SU-DHL-6 (cell line): Measurements from ENCODE around the gene RNF157.

Source experiments
- H2AFZ ChIP-seq: fragments of 200-600 bp; sonication (generic); 2 replicates; pipeline ENCODE4 v1.6.1; 2014; ENCODE audit warnings: low read depth, mild to moderate bottlenecking, moderate library complexity, mixed read lengths, antibody characterized with exemption, low read length; ENCODE audit not compliant: severe bottlenecking
- H3F3A ChIP-seq: fragments of 200-600 bp; shearing (Covaris generic); 2 replicates; pipeline ENCODE4 v1.6.0; 2016; ENCODE audit warnings: antibody characterized with exemption, mild to moderate bottlenecking; ENCODE audit not compliant: insufficient read depth
- H3K27ac ChIP-seq: fragments of 200-600 bp; sonication (generic); 2 replicates; pipeline ENCODE4 v1.5.1; 2016; ENCODE audit warnings: low read depth, mild to moderate bottlenecking, low read length, moderate library complexity, mixed read lengths
- H3K27me3 ChIP-seq: fragments of 200-600 bp; sonication (generic), shearing (Covaris generic); 2 replicates; pipeline ENCODE4 v1.6.0; 2014; ENCODE audit warnings: mild to moderate bottlenecking, low read length
- H3K36me3 ChIP-seq: fragments of 200-600 bp; sonication (generic); 2 replicates; pipeline ENCODE4 v1.6.1; 2014; ENCODE audit warnings: mild to moderate bottlenecking, low read length, mixed read lengths
- H3K4me2 ChIP-seq: fragments of 300-600, 200-600 bp; shearing (Covaris generic), sonication (generic); 2 replicates; pipeline ENCODE4 v1.6.0; 2014; ENCODE audit warnings: low read length, low read depth, mild to moderate bottlenecking; ENCODE audit not compliant: poor library complexity, severe bottlenecking
- H3K4me3 ChIP-seq: fragments of 200-600 bp; sonication (generic); 2 replicates; pipeline ENCODE4 v1.5.1; 2014; ENCODE audit warnings: antibody characterized with exemption, low read length, mild to moderate bottlenecking, mixed read lengths; ENCODE audit not compliant: insufficient read depth, poor library complexity, severe bottlenecking
- H3K79me2 ChIP-seq: fragments of 200-600 bp; sonication (generic); 2 replicates; pipeline ENCODE4 v1.6.1; 2014; ENCODE audit warnings: mild to moderate bottlenecking, low read length, moderate library complexity; ENCODE audit not compliant: insufficient read depth
- H3K9ac ChIP-seq: fragments of 200-600 bp; sonication (generic); 2 replicates; pipeline ENCODE4 v1.7.0; 2014; ENCODE audit warnings: mild to moderate bottlenecking, low read length
- H3K9me2 ChIP-seq: fragments of 200-600 bp; sonication (generic); replicated peaks from 2 replicates; pipeline ENCODE4 v1.6.1; 2014; ENCODE audit warnings: low read length; ENCODE audit not compliant: insufficient read depth
- H3K9me3 ChIP-seq: fragments of 200-600 bp; sonication (generic); 2 replicates; pipeline ENCODE4 v1.6.1; 2014; ENCODE audit warnings: low read length, mixed read lengths; ENCODE audit not compliant: insufficient read depth
- H4K20me1 ChIP-seq: fragments of 200-600 bp; sonication (generic); 2 replicates; pipeline ENCODE4 v1.6.1; 2014; ENCODE audit warnings: low read depth, mild to moderate bottlenecking, antibody characterized with exemption, low read length, moderate library complexity, mixed read lengths
- CTCF ChIP-seq: fragments of 200-600 bp; sonication (generic); IDR thresholded peaks from one replicate; pipeline ENCODE4 v1.5.1; 2017; ENCODE audit warnings: antibody characterized with exemption, mild to moderate bottlenecking, low read length, moderate library complexity; ENCODE audit not compliant: insufficient read depth, poor library complexity, severe bottlenecking
- EZH2phosphoT487 ChIP-seq: fragments of 200-600 bp; sonication (generic), shearing (Covaris generic); conservative IDR thresholded peaks from 2 replicates; pipeline ENCODE4 v1.6.1; 2018; ENCODE audit warnings: mild to moderate bottlenecking, antibody characterized with exemption, low read length, moderate library complexity, mixed read lengths

Gene RNF157

DNA sequence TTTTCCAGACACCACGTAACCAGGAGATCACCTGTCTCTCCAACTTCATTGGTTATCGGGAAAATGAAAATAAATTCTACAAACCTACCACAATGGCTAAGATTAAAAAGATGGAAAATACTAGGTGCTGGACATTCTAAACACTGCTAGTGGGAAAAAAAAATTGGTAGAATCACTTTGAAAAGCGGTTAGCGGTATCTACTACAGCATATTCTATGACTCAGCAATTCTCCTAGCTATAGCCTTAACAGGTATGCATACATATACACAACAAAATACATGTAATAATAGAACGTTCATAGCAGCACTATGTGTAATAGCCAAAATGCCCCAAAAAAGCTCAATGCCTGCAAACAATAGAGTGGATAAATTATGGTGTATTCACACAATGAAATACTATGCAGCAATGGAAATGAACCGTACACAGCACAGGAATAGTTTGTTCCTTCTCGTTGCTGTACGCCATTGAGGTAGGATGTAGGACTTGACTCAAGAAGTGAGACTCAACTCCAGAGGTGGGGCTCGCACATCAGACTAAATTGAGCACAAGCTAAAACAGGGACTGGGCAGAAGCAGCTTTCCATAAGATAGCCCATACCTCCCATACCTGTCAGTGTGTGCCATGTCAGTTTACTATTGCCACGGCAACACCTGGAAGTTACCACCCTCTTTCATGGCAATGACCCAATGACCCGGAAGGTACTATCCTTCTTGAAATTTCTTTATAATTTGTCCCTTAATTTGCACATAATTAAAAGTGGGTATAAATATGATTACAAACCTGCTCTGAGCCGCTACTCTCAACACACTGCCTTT, 44.8 kb downstream of the RNF157 start:
- H3K27me3 ChIP-seq, result no peaks in the 10 kb centered on the region
- no peaks in the 10 kb centered on the region for H3K9me3 ChIP-seq
- H3K36me3 ChIP-seq, result no peaks in the 10 kb centered on the region
- no peak overlapping the region for H3K4me2 ChIP-seq
- no peaks in the 10 kb centered on the region for H4K20me1 ChIP-seq
- no peak overlapping the region for H3K27ac ChIP-seq
- 0 out of 2 replicates have a peak, but pooled peaks cover 7% of the 10 kb centered on the region for H3F3A ChIP-seq
- H3K4me3 ChIP-seq, result no peak overlapping the region
- no peak overlapping the region for H2AFZ ChIP-seq
- no peak overlapping the region for H3K9ac ChIP-seq
- H3K9me2 ChIP-seq, result no peaks in the 10 kb centered on the region
- TF ChIP-seq EZH2phosphoT487 (no peak), CTCF (no peak)
- H3K79me2 ChIP-seq, result no peaks in the 10 kb centered on the region

- H3F3A ChIP-seq, result 0 out of 2 replicates have a peak, but pooled peaks cover 7% of the 10 kb centered on the region
Measured at GRCh38 chr17:76193591-76193990, 46.7 kb downstream of the RNF157 start.

GRCh38 chr17:76191896-76192295, 48.4 kb downstream of the RNF157 start:
- H3K27me3 ChIP-seq, result no peaks in the 10 kb centered on the region
- no peaks in the 10 kb centered on the region for H3K36me3 ChIP-seq
- H3K4me3 ChIP-seq, result no peak overlapping the region
- H3K9me3 ChIP-seq, result no peaks in the 10 kb centered on the region
- H3K27ac ChIP-seq, result no peak overlapping the region
- H3K4me2 ChIP-seq, result no peak overlapping the region
- H3K9me2 ChIP-seq, result no peaks in the 10 kb centered on the region
- H3K79me2 ChIP-seq, result no peaks in the 10 kb centered on the region
- H3F3A ChIP-seq, result 0 out of 2 replicates have a peak, but pooled peaks cover 7% of the 10 kb centered on the region
- no peaks in the 10 kb centered on the region for H4K20me1 ChIP-seq
- TF ChIP-seq EZH2phosphoT487 (no peak), CTCF (no peak)
- no peak overlapping the region for H2AFZ ChIP-seq
- no peak overlapping the region for H3K9ac ChIP-seq

More at GRCh38 chr17:76193591-76193990, 46.7 kb downstream of the RNF157 start:
- no peaks in the 10 kb centered on the region for H4K20me1 ChIP-seq
- no peaks in the 10 kb centered on the region for H3K9me2 ChIP-seq
- H3K9me3 ChIP-seq, result no peaks in the 10 kb centered on the region
- no peak overlapping the region for H3K9ac ChIP-seq
- no peak overlapping the region for H3K4me3 ChIP-seq
- H3K27me3 ChIP-seq, result no peaks in the 10 kb centered on the region
- H3K36me3 ChIP-seq, result no peaks in the 10 kb centered on the region
- H2AFZ ChIP-seq, result no peak overlapping the region
- H3K4me2 ChIP-seq, result no peak overlapping the region
- no peaks in the 10 kb centered on the region for H3K79me2 ChIP-seq
- no peak for TF ChIP-seq EZH2phosphoT487
- TF ChIP-seq CTCF, result no peak
- H3K27ac ChIP-seq, result no peak overlapping the region
